ENCODE measurements around the gene FANCC. TPM values are rescaled to one million over a fixed set of nuclear protein-coding genes. Genes with fewer than 3 reads are reported as not detected.

The FANCC gene
- total RNA-seq, 1 donor from 2014 or later = 26.6 TPM

DNA sequence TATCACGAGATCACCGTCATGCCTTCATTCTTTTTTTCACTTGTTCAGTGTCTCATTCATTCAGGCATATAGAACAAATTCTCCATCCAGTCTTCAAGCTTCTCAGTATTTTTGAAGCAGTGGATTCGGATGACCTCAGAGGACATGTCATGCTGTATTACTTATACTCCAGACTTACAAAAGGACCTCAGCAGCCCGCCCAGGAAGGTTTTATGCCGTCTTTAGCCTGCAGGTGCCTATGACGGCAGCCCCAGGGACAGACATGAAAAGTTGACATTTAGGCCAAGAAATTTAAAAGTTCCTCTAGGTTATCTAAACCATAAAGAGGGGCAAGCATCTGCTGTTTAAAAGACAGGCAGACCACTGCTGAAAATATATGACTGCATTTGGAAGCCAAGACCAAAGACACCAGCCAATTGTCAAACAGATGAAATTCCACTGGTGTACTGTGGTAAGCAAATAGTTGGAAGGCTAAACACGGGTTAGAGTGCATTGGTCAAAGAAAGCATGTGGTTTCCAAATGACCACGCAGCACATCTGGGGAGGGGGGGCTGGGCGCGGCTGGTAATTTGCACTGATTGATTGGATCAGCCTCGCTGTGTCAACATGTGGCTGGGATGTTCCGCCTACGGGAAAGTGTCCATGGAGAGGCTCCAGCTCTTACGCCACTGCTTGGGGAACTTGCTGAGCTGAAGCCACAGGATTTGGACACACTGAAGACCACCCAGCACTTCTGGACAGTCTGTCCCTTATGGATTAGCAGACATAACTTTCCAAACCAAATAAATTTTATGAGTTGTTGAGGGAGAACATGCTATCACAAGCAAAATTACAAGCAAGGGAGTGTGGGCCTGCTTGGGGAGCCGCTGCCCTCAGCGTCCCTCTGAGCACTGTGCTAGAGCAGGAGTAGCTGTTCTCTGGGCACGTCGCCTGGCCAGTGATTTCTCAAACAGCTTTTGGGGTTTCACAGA, 173.6 kb downstream of the FANCC start:
- DNase-seq = peak; percentile 96

DNA sequence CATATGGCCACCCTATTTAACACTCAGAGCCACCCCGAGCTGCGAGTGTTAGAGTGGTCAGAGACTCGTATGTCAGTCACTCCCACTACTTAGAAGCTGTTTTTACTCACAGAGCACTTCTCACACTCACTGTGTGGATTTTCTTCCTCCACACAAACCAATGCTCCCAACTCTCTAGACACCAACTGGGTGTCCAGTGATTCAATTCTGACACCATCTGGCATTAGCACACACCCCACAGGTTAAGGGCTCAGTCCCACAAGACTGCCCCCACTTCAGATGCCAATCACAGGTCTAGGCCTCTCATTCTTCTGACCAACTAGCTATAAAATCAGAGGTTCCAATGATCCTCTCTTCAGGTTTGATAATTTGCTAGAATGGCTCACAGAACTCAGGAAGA, 174.8 kb downstream of the FANCC start:
- no peak for DNase-seq

DNA sequence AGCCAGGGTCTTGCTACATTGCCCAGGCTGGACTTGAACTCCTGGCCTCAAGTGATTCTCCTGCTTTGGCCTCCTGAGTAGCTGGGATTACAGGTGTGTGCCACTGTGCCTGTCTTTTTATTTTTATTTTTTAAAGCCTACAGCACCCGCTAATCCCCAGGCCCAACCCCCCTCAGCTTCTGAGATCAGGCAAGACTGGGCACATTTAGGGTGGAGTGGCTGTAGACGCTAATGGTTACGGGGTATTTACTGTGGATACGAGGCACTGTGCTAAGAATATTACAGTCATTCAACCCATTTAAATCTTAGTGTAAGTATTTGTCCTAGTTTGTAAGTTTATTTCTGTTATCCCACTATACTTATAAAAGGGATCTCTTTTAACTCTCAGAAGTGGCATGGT, 175.2 kb downstream of the FANCC start:
- DNase-seq = peak; percentile 55

DNA sequence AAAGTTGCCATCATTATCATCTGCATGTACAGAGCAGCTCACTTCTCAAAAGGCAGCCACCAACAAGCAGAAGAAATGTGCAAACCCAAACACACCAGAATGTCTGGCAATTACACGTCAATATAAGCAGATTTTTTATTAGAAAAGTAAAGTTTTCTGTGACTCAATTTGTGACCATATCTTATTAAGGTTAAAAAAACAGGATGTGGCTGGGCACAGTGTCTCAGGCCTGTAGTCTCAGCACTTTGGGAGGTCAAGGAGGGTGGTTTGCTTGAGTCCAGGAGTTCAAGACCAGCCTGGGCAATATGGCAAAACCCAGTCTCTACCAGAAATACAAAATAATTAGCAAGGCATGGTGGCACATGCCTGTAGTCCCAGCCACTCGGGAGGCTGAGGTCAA, 176.7 kb downstream of the FANCC start:
- DNase-seq = no peak

DNA sequence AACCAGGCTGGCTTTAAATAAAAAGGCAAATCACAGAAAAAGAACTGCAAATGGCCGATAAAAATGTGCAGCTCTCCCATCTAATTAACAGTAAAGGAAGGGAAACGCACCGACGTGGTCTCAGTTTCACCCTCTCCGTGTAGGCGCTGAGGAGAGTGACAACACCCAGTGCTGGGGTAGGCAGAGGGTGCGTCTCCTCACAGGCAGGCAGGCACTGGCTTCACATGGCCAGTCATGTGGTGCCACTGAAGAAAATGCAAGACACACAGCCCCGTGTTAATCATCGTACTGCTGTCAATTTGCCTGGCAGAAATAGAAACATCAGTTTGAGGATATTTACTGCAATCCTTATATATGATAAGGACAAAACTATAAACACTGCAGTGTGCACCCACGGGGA, 178.4 kb downstream of the FANCC start:
- no peak for DNase-seq

DNA sequence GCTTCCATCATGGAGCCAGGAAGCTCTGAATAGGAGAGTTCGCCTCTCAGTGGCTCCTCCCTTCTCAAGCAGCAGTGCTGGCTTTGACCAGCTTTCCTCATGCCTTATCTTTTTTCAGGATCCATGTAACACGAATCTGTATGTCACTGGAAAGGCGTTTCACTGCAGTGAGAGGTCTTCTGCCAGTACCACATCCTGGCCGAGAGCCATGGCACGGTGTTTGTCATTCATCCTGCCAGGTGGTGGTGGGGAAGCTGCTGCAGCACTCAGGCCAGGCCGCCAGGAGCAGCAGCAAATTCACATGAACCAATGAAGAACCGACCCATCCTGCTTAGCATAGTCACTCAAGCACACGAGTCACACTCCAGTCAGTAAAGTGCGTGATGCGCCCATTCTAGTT, 179.0 kb downstream of the FANCC start:
- DNase-seq = no peak

DNA sequence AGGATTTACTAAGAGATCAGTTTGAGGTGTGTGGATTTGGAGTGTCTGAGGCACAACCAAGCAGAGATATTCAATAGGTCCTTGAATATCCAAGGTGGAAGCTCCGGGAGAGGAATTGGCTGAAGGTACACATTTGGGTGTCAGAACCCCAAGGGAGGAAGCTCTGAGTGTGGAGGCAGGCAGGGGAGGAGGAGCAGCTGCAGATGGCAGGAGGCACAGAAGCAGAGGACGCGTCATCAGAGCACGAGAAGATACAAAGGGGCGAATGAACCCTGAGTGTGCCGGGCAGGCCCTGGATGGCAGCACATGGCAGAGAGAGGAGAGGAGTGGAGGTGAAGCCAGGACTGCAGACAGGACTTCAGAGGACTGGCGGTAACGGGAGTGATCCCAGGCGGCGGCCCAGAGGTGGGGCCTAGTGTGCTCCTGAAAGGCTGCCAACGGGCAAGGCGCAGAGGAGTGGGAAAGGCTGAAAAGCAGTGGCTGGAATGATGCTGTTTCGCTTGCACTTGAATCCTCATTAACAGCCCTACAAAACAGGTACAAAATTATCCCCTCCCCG, 179.8 kb downstream of the FANCC start:
- DNase-seq = no peak

DNA sequence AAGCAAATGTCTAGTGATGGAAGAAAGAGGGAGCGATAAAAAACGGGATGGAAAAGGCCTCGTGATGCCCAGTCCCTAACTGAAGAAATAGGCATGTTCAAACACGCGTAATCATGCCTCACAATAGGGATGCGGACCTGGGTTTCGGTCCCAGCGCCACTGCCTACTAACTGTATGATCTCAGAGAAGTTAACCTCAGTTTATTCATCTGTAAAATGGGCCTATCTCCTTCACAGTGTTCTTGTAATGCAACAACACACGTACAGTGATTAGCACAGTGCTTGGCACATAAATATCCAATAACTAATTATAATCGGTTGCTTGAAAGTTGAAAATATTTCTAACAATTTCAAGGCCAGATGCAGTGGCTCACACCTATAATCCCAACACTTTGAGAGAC, 181.8 kb downstream of the FANCC start:
- no peak for DNase-seq

DNA sequence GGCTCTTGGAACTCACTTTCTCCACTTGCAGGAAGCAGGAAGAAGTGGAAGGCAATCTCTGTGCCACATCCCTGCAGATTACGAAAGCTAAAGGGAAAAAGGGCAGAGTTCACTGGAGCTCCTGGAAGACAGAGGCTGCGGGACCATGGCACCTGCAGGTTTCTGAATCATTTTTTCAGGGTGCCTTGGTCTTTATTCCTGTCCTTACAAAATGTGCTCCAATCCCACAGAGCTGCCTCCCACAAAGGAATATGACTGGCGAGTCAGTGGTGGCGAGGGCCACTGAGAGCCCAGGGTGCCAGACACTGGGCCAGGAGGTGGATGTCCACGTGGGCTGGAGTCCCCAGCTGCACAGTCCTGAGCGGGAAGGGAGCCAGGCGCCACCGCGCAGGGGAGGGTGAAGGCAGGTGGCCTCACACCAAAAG, 183.0 kb downstream of the FANCC start:
- DNase-seq = no peak

DNA sequence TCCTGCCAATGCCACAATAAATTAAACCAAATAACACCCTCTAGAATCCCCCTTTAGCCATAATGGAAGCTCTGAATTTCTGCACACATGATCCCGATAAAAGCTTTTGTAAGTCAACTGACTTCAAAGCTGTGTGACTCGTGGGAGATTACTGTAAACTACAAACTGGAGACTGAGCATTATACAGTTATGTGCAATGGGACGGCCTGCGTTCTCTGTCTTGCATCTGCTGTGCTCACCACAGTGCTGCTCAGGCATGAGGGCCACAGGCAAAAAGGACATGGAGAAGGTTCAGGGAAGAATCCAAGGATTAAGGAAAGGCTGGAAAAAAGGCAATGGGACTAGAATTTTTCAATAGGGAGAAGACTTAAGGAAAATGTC, 184.2 kb downstream of the FANCC start:
- no peak for DNase-seq

DNA sequence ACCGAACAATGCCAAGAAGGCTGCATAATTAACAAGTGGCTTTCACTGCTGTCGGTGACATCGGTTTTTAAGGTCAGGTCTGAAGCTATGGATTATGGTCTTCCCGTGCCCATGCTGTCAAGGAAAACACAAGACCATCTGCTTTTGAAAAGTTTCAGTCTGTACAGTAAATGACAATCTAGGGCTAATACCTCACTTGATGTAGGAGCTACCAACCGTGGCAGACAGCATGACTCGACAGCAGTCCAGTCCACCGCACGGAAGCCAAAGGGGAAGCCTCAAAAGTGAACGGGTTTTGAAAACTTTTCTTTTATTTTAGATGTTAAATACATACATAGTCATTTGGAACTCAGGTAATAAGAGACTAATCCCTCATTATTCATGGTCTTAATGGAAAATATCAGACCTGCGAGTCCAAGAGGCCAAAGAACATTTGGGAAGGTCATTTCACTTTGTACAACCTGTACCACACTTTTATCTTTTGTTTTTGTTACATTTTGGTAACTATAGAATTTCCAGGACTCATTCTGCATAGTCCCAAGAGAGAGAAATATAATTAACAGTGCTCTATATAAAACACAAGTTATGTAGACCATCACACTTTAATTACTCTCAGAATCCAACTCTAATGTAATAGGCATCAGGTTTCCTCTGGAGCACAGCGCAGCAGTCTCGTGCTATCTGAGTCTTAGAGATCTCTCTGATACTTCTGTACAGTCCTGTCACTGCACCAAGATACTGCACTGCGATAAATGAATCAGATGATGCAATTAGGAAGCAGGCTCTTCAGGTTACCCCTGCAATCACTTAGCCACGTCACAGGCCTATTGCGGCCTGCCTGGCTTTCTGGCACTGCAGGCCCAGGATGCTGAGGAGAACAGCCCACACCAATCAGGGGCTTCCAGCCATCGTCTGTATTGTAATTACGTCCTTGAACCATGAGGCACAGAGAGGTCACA, 184.9 kb downstream of the FANCC start:
- DNase-seq = no peak

DNA sequence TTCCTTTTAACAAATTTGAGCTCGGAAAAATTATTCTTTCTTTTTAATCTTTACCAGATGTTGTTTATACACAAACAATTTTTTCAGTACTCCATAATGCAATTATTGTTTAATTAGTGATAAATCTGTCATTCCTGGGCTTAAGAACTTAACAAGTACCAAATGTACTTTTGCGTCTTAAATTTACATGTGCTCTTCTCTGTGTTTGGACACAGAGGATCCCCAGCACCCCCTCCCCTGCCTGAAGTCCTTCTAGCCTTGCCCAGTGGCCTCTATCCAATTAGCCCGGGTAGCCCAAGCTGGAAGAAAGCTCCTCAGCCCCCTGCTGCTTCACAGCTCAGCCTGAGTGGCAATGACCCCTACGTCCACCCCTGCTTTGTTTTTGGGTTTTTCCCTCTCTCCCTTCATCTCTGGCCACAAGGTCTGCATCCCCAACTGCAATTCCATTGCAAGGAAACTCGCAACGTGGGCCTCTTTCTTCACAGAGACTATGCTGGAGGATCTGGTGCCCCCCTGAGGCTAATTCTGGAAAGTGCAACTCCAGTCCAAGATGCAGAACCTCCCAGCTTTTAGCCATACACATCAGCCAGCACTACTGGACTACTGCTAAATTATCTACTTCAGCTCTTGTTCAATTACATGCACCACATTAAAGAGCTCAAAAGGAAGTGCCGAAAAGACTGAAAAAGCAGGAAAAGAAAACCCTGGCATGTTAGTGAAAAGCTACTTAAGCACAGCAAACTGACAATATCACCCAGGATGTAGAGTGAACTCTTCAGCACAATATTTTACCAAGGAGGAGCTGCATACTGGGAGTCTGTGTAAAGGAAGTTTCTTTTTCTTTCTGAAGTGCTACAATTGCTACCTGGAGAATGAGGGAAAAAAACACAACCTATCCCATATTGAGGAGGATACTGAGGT, 186.2 kb downstream of the FANCC start:
- peak; percentile 91 for DNase-seq

DNA sequence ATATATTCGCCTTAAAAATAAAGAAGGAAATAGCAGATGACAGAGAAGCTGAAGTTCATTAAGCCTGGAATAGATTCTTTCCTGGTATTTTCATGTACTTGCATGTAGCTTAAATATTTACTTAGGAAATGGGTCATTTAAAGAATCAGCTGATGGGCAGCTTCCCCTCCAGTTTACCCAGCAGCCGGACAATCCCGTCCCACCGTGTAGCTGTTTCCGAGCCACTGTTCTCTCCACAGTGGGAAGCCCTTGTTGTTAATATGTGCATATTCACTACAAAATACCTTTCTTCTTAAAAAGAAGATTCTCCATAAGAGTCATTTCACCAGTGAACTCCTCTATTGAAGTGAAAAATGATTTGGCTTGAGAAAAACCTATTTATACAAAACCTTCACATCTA, 187.0 kb downstream of the FANCC start:
- DNase-seq = no peak

DNA sequence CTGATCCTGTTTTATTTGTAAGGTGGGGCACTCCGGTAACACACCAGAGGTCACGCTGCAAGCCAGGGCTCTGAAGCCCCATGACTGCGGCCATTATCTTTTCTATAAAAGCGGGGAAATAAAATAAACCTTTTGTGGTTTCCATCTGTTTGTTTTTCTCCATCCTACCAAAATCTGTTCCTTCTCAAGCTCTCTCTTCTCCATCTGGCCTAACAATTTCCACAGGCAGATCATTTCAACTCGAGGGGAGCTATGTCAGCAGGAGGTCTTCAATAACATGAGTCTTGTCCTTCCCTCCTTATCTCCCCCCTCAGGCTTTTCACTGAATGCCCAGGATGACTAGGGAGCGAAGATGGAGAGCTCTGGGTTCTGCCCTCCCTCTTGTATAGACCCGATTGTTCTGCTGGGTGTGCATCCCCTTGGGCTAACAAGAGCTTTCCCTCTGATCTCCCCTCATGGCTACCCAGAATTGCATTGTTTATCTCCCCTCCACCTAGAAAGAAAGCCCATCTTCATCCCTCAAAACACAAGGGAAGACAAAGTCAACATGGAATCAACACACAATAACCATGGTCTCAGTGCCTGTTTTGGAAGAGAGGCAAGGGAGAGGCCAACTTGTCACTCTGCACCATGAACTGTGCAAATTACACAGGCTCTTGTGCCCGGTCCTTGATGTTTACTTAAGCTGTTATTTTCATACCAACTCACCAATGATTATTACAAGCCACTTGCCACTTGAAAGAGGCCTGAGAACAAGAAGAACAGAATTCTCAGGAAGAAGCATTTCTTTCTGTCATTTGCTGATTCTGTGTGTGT, 187.8 kb downstream of the FANCC start:
- no peak for DNase-seq

DNA sequence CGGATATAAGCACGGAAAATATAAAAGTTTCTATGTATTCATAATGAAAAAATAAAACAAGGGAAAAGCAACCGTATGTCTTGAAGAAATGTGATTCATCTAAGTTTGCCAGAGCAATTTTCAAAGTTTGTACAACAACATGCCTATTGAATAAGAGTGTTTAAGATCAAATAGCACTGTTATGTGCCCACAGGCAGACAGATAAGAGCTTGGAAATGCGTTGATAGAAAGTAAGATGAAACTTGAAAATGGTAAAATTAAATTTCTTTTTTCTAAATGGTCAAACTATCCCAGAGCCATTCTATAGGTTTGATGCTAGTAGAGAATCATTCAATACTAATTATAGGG, 189.4 kb downstream of the FANCC start:
- DNase-seq = no peak

DNA sequence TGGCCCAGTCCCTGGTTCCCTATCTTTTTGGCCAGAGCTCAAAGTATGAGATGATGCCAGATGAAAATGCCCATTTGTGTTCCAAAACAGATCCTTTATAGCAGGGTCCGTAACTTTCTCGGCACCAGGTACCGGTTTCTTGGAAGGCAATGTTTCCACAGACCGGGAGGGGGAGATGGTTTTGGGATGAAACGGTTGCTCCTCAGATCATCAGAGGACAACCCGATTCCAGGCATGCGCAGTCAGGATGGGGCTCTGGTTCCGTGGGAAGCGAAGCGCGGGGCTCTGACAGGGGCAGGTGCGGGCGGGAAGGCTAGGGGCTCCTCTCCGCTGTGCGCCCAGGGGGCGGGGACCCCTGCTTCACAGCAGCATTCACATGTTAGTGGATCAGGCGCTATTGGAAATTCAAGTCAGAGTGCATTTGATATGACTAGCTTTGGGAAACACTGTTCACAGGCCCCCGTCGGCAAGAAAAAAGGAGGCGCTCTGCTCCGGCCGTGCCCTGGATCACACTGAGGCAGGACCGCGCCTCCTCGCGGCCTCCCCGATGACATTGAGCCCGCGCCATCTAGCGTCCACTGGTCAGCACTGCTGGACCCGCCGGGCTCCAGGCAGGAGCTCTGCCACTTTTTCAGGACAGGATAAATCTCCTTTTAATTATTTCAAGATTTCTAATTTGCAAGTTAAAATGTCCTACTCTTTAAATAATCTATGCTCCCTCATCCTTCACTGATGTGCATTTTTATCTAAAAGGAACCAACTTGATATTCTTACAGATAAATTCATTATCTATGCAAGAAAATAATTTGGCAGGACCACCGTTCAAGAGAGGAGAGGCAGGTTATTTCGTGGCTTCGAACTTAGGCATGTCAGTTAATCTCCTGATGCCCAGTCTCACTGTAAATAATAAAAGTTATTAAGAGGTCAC, 190.0 kb downstream of the FANCC start:
- peak; percentile 94 for DNase-seq

DNA sequence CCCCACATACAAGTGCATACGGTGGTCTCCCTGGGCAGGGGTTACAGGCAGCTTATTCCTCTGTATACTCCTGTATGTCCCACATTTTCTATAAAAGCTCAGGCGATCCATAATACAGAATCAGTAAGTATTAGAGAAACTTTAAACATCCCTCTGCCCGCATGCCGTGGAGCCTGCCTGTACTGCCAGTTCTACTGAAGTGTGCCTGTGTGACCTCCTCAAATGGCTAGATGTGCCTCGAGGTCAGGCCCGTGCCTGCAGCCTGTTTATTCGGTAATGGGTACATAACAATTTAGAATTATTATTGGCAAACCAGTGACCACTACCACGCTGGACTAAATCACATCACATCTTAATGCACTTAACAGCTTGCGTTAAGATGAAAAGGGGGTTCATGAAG, 190.8 kb downstream of the FANCC start:
- DNase-seq = no peak

DNA sequence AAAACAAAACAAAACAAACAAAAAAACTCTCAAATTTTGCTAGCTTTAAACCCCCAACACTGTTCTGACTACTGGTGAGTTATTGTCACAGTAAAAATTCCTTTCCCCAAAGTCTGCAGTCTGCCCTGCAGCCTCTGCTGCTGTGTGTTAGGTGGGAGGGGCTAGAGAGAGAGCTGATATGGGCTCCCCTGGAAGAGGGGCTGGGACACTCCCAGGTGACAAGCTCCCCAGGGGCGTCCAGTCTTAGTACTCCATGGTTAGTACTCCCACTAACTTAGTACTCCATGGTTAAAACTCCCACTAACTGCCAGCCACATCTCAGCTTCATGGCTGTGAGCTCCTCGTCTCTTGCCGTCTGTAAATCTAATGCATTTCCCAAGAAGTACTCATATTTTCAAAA, 191.9 kb downstream of the FANCC start:
- DNase-seq = no peak

DNA sequence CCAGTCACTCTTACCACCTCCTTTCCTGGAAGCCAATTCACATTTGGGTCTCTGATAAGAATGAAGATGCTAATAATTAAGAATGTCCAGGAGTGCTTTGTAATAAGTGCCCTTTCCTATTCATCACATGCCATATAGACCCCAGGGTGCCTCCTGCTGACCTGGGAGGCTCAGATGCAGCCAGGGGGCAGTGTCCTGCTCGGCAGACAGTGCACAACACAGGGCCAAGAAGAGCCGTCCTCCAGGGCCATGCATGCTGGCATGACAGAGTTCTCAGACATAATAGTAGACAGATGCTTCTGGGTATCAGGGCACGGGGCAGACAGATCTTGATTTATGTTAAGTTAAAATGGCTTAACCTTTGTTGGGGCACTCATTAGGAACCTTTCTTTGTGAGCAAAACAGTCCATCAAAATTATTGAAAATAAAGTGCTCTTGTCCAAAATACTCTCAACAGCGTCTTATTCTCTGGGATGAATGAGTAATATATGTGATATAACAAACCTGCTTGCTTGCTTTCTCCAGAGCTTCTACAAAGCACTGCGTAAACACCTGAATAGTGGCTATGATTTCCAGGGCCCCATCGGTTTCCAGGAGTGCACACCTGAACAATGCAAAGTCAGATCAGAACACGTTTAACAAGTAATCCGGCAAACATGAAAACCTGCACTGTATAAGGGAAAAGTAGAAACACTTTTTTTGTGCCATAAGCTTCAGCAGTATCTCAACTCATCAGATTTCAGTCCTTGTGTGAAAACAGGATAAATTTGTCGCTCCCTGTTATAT, 192.7 kb downstream of the FANCC start:
- DNase-seq = no peak

Data from tongue (tissue), 2 donors.